GM21526 (cell line): ENCODE results near the gene CKAP4.

Source experiments
- ATAC-seq: cut with Tn5 transposase; IDR thresholded peaks from one replicate; pipeline ENCODE4 v1.9.1; 2021; ENCODE audit warnings: moderate library complexity; ENCODE audit not compliant: unreplicated experiment, low FRiP score

CKAP4 gene

DNA sequence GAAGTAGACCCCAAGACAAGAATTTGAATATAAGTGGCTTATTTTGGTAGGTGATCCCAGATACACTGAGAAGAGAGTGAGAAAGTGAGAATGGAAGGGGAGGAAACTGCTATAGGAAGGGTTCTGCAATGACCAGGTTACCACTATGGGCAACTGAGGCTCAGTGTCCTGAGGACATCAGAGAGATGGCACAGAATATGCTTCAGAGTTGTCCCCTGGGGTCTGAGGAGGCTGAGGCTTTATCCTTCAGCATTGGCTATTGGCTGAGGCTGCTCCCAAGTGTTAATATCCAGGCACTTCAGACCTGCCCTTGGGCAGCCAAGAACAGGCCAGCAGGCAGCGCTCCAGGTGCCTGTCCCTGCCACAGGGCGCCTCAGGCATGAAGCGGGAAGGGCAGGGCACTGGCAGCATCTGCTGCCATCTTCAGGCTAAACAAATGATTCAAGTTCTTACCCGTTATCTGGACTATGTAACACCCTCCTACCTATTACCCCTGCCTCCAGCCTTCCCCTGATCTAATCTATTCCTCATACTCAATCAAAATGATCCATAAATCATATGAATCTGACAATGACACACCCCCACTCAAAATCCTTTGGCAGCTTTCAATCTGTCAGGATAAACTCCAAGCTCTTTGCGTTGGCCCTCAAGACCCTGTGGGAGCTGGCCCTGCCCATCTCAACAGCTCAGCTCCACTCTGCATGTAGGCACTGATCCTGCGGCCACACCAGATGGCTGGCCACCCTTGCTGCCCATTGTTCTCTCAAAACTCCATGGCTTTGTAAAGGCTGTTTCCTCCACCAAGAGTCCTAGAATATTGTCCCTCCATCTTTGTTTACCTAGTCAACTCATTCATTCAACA lies 42.4 kb downstream of the CKAP4 start:
- no peak for ATAC-seq

- no peak for ATAC-seq
Observed at GRCh38 chr12:106204312-106204711, 43.5 kb downstream of the CKAP4 start.

DNA sequence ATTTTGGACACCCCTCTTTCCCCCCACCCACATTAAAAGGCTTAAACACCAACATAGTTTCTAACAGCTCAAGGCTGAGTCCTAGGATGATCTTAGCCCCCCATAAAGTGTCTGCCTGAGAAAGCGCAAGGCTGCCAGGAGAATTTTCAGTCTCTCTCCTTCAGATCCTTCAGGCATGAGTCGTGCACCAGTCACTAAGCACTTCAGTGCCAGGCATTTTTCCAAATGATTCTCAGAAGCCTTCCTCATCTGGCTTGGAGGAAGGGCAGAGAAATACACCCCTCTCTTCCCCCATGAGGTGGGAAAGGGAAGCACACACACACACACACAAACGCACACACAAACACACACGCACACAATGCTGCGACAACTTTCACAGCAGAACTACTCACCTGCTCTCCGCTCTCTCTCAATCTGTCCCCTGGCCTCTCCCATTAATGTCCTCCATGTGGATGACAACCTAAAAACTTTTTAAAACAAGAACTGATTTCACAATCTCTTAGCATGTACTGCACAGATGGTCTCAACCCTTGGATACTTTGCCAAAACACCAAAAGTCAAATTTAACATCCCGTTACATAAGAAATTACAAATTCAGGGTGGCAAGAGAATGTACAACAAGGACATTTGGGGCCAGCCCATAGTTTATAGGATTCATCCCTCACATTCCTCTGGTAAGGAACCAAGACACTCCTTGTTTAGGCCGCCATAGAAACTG lies 49.8 kb downstream of the CKAP4 start:
- ATAC-seq = no peak

DNA sequence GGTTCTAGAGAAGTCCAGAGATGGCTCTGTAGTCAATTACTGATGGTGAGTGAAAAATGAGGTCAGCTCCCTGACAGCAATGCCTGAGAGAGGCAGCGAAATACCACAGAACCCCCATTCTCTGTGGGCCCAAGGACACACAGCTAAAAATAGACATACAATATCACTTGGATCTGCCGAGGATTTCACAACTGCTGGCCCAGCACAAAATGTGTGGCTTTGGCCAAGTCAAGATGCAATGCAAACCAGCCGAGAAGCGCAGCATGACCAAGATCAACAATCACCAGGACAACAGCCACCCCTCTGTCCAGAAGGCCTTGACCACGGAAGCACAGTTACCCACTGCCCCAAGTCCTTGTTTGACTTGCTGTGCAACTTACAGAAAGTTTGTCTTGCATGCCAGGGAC lies 52.2 kb downstream of the CKAP4 start:
- ATAC-seq = no peak

DNA sequence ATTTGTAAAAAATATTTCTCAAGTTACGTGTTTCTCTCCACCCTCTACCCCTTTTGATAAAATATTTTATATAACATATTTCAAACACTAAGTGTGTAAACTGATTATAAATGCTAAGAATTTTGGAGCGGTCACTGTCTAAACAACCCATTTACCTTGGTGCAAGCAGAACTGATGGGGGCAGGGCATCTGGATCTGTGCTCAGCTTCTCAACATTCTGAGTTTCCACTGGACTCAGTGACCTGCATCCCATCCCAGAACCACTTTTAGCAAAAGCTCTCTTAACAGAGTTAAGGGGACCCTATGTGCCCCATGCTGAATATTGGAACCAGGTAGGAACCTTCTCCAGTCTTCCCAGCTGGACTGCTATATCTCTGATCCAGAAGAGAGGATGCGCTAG lies 53.5 kb downstream of the CKAP4 start:
- ATAC-seq = no peak

- ATAC-seq = no peak
Observed at GRCh38 chr12:106193394-106194215, 54.2 kb downstream of the CKAP4 start.

- ATAC-seq = no peak
Observed at GRCh38 chr12:106192659-106193393, 55.0 kb downstream of the CKAP4 start.

GRCh38 chr12:106190581-106190980 lies 57.2 kb downstream of the CKAP4 start:
- ATAC-seq = no peak

- ATAC-seq = no peak
Observed at GRCh38 chr12:106189341-106189740, 58.5 kb downstream of the CKAP4 start.

DNA sequence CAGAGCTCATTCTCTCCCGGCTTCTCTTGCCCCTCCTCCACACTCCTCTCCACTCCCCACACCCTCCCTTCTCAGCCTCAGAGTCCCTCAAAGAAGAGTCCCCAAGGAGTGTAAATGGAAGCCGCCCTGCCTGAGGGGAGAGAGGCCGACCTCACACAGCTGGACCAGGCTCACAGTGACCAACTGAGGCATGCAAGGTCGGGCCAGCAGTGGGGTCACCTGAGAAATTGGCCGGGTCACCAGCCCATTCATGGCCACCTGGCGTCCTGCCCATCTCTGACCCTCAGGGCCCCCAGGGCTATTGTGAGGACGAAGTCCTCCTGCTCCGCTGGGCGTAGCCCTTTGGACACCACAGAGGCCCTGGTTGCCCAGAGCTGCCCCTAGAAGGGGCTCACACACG lies 59.6 kb downstream of the CKAP4 start:
- no peak for ATAC-seq
